ENCODE measurements around the gene EIF4EBP2.

The EIF4EBP2 gene, protein sequence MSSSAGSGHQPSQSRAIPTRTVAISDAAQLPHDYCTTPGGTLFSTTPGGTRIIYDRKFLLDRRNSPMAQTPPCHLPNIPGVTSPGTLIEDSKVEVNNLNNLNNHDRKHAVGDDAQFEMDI

DNA sequence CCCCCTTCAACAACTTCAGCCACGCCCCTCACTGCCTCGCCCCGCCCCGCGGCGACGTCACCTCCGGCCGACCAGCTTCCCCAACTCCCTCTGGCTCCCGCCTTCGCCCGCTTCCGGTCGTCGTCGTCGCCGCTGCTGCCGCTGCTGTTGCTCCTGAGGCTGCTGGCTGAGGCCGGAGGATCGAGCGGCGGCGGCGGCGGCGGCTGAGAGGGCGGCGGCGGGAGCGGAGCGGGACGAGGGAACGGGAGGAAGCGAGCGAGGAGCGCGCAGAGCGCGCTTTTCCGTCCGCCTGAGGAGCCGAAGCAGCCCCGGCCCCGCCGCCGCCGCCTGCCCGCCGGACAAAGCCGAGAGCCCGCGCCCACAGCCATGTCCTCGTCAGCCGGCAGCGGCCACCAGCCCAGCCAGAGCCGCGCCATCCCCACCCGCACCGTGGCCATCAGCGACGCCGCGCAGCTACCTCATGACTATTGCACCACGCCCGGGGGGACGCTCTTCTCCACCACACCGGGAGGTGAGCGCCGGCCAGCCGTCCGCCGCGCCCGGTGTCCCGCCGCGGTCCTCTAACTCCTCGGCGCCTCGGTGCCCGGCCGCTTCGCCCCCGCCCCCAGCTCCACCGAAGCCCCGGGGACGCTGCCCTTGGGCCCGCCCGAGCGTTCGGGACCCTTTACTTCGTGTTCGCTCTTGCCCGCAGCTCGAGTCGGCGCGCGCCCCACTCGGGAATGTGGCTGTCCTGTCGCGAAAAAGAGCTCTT, at the start of gene EIF4EBP2:
EIF4EBP2 (plus strand) TSS at position 110 of the 751 bp plus-strand sequence; CDS start at position 367, 257 bp downstream.
- DNase-seq (ENCODE audit: low read depth in 3 of 3) = peak; percentile 98 to 99 (median 99)

DNA sequence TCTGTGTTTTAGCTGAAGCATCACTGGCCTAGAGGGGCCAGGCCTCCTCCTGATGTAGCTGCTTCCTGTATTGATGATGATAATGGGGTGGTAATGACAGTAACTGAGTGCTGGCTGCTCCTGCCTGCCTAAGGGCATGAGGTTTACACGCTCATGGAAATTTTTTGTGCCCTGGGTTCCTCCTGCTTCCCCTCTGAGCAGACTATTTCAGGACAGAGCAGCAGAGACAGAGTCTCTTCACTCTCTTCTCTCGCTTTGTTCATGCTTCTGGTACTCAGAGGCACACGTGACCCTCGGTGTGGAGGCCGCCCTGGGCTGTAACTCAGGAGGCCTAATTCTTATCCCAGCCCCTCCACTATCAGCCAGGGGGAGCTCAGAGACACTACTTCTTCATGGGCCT, 49.4 kb upstream of the EIF4EBP2 start:
- DNase-seq (ENCODE audit: low read depth in 3 of 3) = no peak

DNA sequence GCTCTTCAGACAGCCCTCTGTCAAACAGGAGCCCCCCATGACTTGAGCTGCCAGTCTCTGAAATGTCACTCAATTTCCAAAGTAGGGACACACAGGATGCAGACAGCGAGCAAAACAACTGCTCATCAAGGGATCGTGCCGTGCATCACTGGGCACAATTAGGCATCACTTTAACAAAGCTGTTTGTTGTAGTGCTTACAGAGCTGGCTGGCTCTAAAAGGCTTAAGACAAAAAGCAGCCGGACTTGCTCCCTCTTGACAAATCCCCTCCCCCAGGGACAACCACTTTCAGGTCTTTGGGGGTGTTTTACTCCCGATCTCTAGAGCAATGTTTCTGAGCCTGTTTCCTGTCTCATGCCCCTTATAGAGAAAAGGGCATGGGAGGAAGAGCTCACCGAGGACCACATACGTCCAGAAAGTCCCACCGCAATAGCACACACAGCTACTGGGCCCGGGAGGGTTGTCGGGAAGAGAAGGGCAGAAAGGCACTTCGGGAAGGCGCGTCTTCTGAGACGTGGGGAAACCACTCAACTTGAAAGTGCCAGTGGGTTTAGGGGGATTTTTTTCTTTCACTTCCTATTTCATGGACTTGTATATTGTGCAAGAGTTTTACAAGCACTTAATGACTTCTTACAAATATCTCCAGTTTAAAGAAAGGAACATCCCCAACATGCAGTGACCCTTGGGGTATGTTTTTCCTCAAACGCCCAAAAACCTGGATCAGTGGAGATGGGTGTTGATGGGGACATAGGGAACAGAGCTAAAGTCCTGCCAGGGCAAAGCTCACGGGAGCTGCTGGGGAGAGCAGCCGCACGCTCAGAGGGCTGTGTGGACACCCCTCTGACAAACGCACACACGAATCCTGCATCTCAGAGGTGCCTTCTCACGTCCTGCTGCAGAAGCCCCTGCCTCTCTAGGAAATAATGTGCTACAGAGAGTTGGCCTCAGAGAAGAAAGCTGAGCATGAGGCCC, 48.6 kb upstream of the EIF4EBP2 start:
- no peak for DNase-seq (ENCODE audit: low read depth in 3 of 3)

DNA sequence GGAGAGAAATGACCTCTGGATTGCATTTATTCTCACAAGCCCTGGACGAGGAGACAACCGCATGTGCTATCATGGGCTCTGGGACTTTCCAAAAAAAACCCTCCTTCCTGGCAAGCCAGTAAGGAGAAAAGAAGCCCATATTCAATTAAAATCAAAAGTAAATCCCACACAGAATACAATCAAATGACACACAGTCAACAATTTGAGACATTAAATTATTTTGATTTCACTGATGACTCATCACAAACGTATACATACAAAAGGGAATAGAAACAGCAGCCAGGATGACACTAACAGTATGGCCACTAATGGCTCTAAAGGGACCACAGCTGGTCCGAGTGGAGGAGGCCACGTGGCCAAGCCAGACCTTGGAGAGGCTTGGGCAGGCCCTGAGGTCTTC, 46.4 kb upstream of the EIF4EBP2 start:
- DNase-seq (ENCODE audit: low read depth in 3 of 3) = no peak

DNA sequence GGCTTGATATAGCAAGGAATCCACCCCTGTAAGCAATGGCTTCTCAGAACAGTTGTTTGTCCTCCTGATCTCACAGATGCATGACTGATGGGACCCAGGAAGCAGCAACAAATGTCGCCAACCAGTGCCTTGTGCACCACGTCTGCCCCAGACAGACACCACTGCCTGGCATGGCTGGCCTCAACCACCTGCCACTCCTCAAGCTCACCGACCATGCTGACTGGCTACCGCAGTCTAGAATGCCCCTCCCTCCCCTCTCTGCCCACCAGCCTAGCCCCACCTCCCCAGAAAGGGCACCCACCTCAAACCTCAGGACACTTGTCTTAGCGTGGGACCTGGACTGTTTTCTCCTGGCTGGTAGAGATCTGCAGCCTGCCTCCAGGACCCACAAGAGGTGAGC, 45.5 kb upstream of the EIF4EBP2 start:
- DNase-seq (ENCODE audit: low read depth in 3 of 3) = no peak

DNA sequence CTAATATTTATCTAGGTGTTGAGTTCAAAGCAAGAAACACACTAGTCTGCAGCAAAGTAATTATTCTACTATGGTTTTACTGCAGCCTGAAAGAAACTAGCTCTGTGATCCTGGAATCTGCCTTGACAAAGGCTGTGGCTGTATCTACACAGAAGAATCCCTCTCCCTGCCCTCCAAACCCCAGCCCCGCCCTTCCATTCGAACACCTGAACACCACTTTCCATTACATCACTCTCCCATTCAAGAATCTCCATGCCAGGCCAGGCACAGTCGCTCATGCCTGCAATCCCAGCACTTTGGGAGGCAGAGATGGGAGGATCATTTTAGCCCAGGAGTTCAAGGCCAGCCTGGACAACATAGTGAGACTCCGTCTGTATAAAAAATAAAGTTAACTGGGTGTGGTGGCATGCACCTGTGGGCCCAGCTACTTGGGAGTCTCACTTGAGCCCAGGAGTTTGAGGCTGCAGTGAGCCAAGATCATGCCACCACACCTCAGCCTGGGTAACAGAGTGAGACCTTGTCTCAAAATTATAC, 44.9 kb upstream of the EIF4EBP2 start:
- DNase-seq (ENCODE audit: low read depth in 3 of 3) = no peak

DNA sequence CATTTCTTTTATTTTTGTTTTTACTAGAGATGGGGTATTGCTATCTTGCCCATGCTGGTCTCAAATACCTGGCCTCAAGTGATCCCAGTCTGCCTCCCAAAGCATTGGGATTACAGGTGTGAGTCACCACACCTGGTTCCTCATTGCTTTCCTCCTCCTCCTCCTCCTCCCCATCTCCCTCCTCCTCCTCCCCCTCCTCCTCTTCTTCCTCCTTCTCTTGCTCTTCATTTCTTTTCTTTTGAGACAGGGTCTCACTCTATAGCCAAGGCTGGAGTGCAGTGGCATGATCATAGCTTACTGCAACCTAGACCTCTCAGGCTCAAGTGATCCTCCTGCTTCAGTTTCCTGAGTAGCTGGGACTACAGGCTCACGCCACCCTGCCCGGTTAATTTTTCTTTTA, 43.7 kb upstream of the EIF4EBP2 start:
- no peak for DNase-seq (ENCODE audit: low read depth in 3 of 3)

DNA sequence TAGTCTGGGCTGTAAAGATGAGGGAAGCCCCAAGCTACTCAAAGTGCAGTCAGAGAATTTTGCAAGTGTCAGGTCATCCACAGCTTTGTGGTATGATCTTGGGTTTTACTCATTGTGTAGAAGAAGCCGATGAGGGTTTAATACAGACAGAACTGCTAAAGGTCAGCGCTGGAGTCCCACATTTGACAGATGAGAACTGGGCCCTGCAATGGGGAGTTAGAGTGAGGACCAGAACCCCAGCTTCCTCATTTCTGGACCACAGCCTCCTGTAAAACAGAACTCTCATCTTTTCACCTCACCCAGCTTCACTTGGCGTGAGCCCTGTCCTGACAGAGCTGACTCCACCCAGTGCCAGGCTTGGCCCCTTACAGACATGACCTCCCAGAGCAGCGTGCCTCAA, 41.6 kb upstream of the EIF4EBP2 start:
- no peak for DNase-seq (ENCODE audit: low read depth in 3 of 3)

DNA sequence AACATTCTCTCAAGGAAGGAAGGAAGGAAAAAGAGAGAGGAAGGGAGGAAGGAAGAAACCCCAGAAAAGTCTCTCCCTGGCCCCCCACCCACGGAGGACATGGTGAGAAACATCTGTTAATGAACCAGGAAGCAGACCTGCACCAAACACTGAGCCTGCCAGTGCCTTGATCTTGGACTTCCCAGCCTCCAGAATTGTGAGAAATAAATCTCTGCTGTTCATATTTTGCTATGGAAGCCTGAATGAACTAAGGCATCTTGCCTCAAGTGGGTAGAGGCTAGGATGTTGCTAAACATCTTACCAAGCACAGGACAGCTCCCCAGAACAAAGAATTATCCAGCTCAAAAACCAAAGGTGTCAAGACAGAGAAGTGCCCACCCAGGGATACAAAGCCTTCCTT, 40.7 kb upstream of the EIF4EBP2 start:
- no peak for DNase-seq (ENCODE audit: low read depth in 3 of 3)

DNA sequence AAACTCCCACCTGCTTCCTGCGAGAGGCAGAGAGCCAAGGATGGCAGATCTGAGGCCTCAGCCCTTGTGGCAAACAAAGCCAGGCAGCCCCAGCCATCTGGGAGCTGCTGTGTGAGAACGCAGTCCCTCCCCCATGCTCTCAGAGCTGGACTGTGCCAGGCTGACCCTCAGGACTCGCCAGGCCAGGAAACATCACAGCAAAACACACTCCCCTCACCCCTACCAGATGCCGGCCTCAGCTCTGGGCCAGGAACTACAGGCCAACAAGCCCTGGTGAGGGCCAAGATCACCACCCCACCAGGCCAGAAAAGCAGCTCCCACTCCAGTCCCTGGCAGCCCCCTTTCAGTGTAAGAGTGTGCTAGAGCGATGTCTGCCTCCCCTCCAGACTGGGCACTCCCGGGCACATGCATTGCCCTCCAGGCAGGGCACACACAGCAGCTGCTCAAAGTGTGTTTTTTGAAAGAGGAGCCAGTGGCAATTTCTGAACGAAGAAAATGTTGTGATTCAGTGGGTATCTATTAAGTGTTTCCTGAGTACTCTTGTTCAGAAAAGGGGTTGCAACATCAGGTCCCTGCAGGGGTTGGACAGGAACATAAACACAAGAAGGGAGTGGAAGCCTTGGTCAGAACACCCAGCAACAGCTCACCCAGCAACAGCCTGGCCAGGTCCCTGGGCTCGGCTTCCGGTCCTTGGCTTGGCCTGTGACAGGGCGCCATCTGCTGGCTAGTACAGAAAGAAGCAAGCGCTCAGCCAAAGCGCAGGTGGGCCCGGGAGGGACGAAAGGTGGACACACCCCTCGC, 39.8 kb upstream of the EIF4EBP2 start:
- DNase-seq (ENCODE audit: low read depth in 3 of 3) = peak; percentile 61 to 79 (median 70)

DNA sequence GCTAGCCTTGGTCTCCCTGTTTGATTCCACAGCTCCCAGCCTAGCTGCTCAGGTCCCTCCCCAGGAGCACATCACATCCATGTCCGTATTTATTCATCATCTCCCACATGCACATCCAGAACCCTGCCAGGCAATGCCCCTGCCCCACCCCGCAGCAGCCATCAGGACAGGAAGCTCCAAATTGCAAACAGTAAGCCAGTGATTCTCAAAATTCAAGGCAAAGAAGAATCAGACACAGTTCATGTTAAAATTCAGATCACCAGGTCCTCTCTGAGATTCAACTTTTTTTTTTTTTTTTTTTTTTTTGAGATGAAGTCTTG, 39.2 kb upstream of the EIF4EBP2 start:
- DNase-seq (ENCODE audit: low read depth in 3 of 3) = no peak

DNA sequence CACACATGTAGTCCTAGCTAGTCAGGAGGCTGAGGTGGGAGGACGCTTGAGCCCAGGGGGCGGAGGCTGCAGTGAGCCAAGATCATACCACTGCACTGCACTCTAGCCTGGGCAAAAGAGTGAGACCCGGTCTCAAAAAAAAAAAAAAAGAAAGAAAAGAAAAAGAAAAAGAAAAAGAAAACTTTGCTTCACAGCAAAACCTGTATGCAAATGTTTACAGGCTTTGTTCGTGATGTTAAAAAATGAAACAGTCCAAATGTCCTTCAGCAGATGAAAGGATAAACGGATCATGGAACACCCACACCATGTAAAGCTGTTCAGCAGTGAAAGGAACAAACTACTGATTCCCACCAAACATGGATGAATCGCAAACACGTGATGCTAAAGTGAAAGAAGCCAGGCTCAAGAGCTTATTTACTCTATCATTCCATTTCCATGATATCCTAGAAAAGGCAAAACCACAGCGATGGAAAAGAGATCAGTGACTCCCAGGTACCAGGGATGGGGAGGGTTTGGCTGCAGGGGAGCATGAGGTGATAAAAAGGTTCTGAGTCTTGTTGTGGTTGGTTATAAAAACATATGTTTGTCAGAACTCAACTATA, 36.6 kb upstream of the EIF4EBP2 start:
- no peak for DNase-seq (ENCODE audit: low read depth in 3 of 3)

DNA sequence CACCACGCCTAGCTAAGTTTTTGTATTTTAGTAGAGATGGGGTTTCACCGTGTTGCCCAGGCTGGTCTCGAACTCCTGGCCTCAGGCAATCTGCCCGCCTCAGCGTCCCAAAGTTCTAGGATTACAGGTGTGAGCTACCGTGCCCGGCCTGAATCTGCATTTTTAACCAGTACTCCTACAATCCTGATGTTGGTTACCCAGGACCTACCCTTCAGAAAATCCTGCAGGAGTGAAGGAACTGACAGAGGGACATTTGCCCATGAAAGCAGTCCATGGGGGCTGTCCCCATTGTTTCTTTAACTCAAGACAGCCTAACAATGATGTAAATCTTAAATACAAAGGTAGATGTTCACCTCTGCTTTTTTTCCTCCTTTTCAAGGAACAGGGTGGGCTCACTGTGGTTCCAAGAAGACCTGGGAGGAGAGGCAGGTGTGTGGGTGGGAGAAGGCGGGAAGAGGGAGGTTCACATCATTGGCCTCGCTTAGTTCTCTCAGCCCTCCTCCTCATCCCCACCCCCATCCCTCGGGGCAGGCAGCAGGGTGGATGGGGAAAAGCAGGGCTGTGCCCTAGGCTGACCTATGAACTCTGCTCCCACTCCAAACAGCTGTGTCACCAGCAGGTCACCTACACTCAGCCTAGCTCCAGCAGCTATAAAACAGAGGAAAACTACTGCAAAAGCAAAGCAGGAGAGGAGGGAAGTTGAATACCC, 35.0 kb upstream of the EIF4EBP2 start:
- DNase-seq (ENCODE audit: low read depth in 3 of 3) = no peak

DNA sequence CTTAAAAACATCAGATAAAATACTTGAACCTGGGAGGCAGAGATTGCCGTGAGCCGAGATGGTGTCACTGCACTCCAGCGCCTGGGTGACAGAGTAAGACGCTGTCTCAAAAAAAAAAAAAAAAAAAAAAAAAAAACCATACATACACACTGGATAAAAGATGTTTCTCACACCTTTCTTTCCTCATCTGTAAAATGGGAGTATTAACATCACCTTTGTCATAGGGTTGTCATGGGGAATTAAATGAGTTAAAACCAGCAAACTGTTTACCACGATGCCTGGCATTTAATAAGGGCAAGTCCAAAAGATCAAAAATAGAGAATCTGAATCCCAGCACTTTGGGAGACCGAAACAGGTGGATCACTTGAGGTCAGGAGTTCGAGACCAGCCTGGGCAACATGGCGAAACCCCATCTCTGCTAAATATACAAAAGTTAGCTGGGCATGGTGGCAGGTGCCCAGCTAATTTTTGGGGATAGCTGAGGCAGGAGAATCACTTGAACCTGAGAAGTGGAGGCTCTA, 34.4 kb upstream of the EIF4EBP2 start:
- no peak for DNase-seq (ENCODE audit: low read depth in 3 of 3)

DNA sequence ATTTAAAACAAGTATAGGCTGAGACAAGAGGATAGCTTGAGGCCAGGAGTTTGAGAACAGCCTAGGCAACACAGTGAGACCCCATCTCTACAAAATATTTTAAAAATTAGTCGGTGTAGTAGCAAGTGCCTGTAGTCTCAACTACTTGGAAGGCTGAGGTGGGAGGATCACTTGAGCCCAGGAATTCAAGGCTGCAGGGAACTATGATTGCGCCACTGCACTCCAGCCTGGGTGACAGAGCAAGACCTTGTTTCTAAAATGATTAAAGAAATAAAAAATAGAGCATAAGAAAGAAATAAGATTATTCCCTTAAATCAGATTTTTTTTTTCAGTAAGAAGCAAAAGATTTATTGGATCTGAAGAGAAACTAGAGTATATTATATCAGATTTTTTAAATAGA, 33.2 kb upstream of the EIF4EBP2 start:
- no peak for DNase-seq (ENCODE audit: low read depth in 3 of 3)

DNA sequence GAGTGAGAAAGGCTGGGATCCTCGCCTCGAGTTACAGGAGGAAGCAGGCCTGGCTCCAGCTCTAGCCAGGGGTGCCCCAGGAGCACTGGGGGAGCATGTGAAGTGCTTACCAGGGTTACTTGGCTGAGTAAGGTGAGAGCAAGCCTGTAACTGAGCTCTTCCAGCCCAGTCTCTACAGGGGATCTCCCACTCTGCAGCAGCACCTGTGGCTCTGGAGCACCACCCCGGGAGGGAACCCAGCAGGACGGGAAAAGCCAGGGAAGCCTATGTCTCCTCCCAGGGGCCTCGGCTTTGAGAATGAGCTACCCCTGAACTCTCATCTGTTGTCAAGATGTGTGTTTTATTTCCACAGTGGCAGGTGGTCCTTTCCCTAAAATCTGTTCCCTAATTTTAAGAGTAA, 32.1 kb upstream of the EIF4EBP2 start:
- no peak for DNase-seq (ENCODE audit: low read depth in 3 of 3)

DNA sequence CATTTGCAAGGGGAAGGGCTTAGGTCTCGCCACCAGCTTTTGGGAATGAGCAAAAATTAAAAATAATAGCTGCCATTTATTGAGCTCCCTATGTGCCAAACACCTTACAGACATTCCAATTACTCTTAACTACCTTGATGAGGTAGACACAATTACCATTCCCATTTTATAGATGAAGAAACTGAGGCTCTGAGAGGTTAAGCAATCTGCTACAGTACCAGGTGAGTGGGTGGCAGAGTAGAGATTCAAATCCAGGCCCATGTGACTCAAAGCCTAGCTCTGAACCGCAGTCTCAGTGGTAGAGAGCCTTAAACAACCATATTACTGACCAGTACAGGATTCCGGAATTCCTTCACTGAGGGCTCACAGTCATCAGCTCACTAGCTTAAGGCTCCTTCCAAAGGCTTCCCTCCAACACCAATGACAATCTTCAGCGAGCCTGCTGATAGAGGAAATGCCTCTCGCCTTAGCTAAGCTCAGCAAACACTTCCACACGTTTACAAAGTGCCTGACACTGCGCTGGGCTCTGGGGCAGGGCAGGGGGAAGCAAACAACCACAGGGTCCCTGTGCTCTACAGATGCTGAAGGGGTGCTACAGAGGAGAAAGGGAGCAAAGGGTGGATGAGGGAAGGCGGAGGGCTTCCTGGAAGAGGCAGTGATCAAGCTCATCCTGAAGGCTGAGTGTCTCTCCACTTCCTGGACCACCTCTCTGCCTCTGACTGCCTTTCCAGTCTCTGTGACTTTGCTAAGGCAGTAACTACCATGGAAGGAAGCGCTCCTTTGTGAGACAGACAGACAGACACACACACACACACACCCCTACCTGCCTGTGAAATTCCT, 28.9 kb upstream of the EIF4EBP2 start:
- no peak for DNase-seq (ENCODE audit: low read depth in 3 of 3)

DNA sequence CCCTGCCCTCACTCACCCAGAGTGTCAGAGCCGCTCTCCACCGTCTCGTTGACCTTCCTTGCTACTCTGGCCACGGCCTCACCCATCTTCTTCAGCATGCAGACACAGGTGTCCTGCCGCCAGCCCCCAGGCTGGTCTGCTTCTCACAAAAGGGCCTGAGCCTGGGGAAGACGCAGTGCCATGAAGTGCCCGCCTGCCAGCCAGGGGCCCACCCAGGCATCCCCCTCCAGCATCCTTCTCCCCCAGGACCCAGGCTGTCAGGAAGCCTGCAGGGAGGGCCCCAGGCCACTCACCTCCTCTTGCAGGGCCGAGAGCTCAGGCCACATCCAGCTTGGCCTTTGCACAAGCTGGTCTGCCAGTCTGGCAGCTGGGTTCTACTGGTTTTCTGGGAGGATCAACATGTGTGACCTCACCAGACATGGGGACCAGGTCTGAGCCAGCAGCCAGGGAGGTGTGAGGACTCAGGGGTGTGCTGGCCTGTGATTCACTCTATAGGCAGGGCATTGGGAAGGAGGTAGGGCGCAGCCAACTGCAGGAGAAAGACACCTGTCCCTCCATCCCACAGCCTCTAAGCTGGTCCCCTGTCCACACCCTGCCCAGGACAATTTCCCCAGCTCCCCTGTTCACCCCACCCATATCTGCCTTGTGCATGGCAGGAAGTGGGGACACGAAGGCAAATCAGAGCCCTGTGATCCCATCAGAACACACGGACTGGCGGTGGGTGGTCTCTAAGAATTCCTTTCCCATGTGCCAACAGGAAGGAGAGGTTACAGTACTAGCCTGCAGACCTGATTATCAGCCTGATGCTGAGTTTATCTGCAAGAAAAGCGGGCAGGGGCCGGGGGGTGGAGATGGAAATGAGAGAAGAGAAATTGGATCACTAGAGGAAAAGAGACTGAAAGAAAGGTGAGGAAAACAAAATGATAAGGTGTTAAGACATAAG, 27.2 kb upstream of the EIF4EBP2 start:
- DNase-seq (ENCODE audit: low read depth in 3 of 3) = no peak

All from stimulated activated CD4-positive, alpha-beta T cell treated with anti-CD3 and anti-CD28 coated beads, TNF-alpha, amount 100 ng/mL, for 4 hours (primary cell).